Adipose tissue (tissue), 3 donors: ENCODE measurements around the gene COX6A1. TPM values are rescaled to one million over a fixed set of nuclear protein-coding genes. Genes with fewer than 3 reads are reported as not detected.
"Not testable (repeated sequence)": the region's sequence is repeated elsewhere in the genome, so short reads cannot be mapped to it uniquely, and the experiment has no call there.

Source experiments
- H3K27ac ChIP-seq: one replicate; pipeline ENCODE4 v1.5.1; 2013; ENCODE audit warnings: low read depth, low read length
- WGBS, 3 donors: extraction: QIAGEN DNeasy Blood & Tissue Kit; methylation state at CpG; one replicate each; pipeline ENCODE4 v1.1.7; 2013; 5-methylcytosine and 5-hydroxymethylcytosine counted together
- polyA plus RNA-seq, 3 donors: library from polyadenylated mRNA; stranded (reverse); fragments of 200-250 nt; gene quantifications; one replicate each; pipeline ENCODE4 v1.2.3, GENCODE V29; 2013
- donor health status: healthy with polysubstance abuse.
- donor health status: Bipolar disorder and iron deficiency.
- donor health status: healthy.

Gene COX6A1
- polyA plus RNA-seq, 3 donors = 424 to 983 (median 500) TPM

DNA sequence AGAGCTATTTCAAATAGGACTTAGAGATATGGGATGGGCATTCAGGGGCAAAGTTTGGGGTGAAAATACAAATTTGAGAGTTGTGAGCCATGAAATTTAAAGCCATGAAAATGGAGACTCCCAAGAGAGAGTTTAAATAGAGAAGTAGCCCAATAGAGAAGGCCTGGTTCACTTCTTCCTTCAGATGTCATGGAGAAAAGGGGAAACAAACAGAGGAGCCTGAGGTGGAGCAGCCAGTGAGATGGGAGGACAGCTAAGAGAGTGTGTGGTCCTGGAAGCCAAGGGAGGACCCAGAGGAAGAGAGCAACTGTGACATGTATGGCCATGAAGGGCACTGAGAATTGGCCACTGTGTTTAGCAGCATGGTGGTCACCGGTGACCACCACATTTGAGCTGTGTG lies 45.7 kb downstream of the COX6A1 start:
- H3K27ac ChIP-seq = no peak overlapping the region
- 95 to 98% (median 96%) methylated on average over 1 of the region's 1 CpG for WGBS, 3 donors

DNA sequence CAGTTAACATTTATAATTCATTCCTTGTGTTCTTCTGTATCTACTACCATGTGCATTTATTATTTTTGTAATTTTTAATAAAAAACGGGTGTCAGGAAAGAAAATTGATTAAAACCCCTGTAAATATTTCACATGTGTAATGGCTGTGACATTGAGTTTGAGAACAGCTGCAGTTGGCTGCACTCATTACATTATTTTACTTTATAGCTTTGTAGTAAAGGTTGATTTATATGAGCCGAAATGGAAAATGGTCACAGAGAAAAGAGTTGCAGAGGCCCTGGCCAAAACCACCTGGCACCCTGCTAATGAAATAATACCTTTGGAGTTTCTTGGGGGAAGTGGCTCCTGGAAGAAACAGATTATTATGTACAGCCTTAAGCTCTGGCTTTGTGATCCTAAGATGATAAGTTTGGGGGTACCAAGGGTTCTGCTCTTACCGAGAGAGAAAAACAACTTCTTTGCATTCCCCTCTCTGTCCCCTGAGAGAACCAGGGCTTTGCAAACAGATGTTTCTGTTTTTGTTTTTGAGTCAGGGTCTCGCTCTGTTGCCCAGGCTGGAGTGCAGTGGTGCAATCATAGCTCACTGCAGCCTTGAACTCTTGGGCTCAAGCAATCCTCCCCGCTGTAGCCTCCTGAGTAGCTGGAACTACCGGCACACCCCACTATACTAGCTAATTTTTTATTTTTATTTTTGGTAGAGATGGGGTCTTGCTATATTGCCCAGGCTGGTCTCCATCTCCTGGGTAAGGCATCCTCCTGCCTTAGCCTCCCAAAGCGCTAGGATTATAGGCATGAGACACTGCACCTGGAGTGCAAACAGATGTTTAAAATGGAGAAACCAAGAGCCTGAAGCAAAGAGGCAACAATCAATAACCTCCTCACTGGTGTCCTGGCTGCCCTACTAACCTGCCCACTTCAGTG lies 48.3 kb downstream of the COX6A1 start:
- H3K27ac ChIP-seq = no peak overlapping the region
- WGBS, 3 donors = 84 to 92% (median 92%) methylated on average over 7 of the region's 7 CpGs

DNA sequence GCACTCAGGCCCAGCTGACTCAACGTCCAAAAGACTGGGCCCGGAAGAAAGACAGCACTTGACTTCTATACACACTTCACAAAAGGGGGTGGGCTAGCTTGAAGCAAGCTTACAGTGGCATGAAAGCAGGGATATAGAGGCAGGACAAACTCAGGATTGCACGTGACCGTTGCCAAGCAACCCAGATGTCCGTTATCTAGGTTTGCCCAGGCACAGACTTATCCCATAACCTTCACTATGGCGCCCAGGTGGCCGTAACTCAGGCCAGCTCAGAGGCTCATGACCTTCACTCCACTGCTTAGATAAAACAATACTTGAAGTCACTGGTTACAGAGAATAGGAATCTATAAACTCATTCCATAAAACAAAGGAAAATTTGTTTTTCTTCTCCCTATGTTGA lies 49.6 kb downstream of the COX6A1 start:
- WGBS, 3 donors = 44 to 84% (median 80%) methylated on average over 7 of the region's 7 CpGs
- not testable (repeated sequence) for H3K27ac ChIP-seq

DNA sequence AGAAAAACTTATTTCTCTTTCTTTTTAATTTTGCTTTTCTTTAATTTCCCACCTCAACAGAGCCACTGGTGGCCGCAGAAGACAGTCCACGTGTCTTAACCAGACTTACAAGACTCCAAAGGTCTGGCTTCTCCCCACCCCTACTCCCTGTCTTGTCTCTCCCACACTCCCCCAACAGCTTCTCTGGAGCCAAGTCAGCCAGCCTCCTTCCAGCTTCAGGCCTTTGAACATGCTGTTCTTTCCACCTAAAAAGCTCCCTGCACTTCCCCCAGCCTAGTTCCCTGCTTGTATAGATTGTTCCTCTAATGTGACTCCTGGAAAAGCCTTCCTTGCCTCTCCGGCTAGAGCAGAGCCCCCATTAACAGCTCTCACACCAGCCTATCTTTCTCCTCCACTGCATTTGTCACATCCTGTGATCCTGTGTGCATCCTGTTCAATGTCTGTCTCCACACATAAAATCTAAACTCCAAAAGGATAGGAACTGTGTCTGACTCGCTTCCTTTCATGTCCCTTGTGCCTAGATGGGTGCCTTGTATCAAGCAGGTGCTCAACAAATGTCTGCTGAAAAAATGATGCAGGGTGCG lies 50.2 kb downstream of the COX6A1 start:
- H3K27ac ChIP-seq = no peak overlapping the region
- WGBS, 3 donors = 63 to 72% (median 67%) methylated on average over 5 of the region's 5 CpGs

DNA sequence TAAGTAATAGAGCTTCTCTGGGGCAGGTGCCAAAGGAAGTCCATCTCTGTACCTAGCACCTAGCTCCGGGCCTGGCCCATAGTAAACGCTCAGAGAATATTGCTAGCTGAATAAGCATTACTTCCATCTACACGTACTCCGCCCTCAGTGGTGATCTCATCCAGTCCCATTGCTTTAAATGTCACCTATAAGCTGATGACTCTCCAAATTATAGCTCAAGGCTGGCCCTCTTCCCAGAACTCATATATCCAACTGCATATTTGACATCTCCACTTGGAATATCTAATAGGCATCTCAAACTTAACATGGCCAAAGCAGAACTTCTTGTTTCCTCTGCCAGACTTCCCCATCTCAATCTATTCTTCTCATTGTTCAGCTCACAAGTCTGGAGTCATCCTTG lies 51.1 kb downstream of the COX6A1 start:
- 86 to 91% (median 90%) methylated on average over 4 of the region's 4 CpGs for WGBS, 3 donors
- H3K27ac ChIP-seq = no peak overlapping the region

DNA sequence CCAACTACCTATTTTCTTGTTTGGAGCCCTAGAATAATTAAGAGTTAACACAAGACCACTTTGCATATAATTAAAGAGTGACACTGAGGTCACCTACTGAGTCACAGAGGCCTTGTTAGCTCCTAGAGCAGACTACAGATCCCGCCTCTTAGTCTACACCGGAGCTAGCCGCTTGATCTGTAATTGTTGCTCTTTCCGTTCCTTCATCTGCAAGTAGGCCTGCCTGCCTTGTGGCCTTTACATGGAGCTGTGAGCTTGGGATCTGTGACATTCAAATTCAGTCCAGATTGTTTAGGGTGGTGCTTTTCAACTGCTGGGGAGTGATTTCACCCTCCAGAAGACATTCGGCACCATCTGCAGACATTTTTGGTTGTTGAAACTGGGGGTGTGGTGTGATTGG lies 52.4 kb downstream of the COX6A1 start:
- 91 to 95% (median 93%) methylated on average over 5 of the region's 5 CpGs for WGBS, 3 donors
- H3K27ac ChIP-seq = no peak overlapping the region

Other genes starting within 250 kb of the COX6A1 start
- 10 to 100 TPM; 14.6 to 30.5 (median 19.1) TPM for gene GCN1, start 243.4 kb upstream of the COX6A1 start, polyA plus RNA-seq
- gene RPLP0, start 237.0 kb upstream of the COX6A1 start, polyA plus RNA-seq = 1,000 to 10,000 TPM; 3,544 to 4,823 (median 4,317) TPM
- 100 to 1,000 TPM in 1 of 3 donors, 10 to 100 TPM in 2; 24.5 to 126 (median 77.4) TPM for gene PXN, start 172.4 kb upstream of the COX6A1 start, polyA plus RNA-seq
- gene RNU4-2, start 146.2 kb upstream of the COX6A1 start, polyA plus RNA-seq = not detected
- not detected for gene RNU4-1, start 144.9 kb upstream of the COX6A1 start, polyA plus RNA-seq
- gene SIRT4, start 135.8 kb upstream of the COX6A1 start, polyA plus RNA-seq = under 1 TPM; 0.56 to 0.93 (median 0.91) TPM
- gene PLA2G1B, start 110.3 kb upstream of the COX6A1 start, polyA plus RNA-seq = over 10,000 TPM in 1 of 3 donors, 10 to 100 TPM in 1, 1 to 10 TPM in 1; 2.3 to 10,835 (median 11.8) TPM
- gene MSI1, start 68.9 kb upstream of the COX6A1 start, polyA plus RNA-seq = 1 to 10 TPM in 1 of 3 donors, under 1 TPM in 1, not detected in 1; 0.45 to 1.1 TPM
- gene TRIAP1, start 8.3 kb downstream of the COX6A1 start, polyA plus RNA-seq = 10 to 100 TPM; 29.0 to 34.4 (median 29.1) TPM
- 10 to 100 TPM; 10.6 to 13.4 (median 12.3) TPM for gene GATC, start 8.3 kb downstream of the COX6A1 start, polyA plus RNA-seq
- 10 to 100 TPM; 68.8 to 95.0 (median 91.8) TPM for gene SRSF9, start 31.6 kb downstream of the COX6A1 start, polyA plus RNA-seq
- 100 to 1,000 TPM; 137 to 522 (median 243) TPM for gene DYNLL1, start 58.0 kb downstream of the COX6A1 start, polyA plus RNA-seq
- gene COQ5, start 91.0 kb downstream of the COX6A1 start, polyA plus RNA-seq = 10 to 100 TPM; 17.8 to 38.9 (median 28.2) TPM
- gene RNF10, start 96.2 kb downstream of the COX6A1 start, polyA plus RNA-seq = 100 to 1,000 TPM in 2 of 3 donors, 10 to 100 TPM in 1; 54.4 to 141 (median 103) TPM
- gene POP5, start 143.3 kb downstream of the COX6A1 start, polyA plus RNA-seq = 10 to 100 TPM; 25.4 to 55.2 (median 50.0) TPM
- gene CABP1, start 202.5 kb downstream of the COX6A1 start, polyA plus RNA-seq = 10 to 100 TPM in 1 of 3 donors, 1 to 10 TPM in 1, under 1 TPM in 1; 0.45 to 14.5 (median 6.2) TPM
- gene MLEC, start 249.0 kb downstream of the COX6A1 start, polyA plus RNA-seq = 10 to 100 TPM; 44.0 to 54.8 (median 45.1) TPM